ENCODE data around the gene ING1.
"Not testable (repeated sequence)": the region's sequence is repeated elsewhere in the genome, so short reads cannot be mapped to it uniquely, and the experiment has no call there.

The ING1 gene

DNA sequence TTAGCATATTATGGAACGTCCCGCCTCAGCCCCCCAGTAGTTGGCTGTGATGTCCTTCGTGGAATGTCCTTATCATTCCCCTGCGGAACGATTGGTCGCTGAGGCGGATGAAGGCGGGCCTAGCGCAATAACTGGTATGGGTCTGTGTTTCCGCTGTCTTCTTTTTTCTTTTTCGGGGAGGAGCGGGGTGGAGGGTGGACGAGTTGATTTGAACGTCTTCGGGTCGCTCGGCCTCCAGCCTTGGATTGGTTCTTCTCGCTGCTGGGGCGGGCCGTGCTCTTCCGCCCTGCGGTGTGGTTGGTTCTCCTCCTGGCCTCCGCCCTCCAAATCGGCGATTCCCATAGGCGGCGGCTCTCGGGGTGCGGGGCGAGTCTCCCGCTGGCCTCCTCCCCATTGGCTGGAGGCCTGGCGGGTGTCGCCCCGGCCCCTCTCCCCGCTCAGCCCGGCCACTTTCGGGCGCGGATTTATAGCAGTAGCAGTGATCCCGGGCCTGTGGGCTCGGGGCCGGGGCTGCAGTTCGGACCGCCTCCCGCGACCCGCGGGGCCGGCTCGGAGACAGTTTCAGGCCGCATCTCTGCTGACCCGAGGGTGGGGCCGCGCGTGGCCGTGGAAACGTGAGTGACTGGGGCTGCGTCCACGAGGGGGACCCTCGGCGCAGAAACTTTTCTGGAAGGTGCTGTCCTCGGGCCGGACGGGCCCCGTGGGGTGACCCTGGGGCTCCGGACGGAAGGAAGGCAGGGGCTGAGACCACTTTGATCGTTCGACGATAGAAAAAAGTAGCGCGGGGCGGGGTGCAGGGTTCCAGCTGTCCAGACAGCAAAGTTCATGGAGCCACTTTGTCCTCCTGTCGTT lies 2.1 kb downstream of the ING1 start:
- DNase-seq, result peak; percentile 100

DNA sequence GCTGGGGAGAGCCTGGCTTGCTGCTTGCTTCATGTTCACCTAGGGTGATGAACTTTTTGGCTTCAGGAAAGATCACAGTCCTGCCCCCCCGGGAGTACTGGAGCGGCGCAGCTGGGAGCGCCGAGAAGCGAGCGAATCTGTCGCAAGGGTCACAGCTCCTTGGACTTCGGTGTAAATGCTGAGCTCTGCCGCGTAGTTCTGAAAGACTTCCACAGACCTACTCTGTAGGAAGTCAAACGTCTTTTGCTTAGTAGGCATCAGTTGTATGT lies 2.7 kb downstream of the ING1 start:
- DNase-seq, result no peak

DNA sequence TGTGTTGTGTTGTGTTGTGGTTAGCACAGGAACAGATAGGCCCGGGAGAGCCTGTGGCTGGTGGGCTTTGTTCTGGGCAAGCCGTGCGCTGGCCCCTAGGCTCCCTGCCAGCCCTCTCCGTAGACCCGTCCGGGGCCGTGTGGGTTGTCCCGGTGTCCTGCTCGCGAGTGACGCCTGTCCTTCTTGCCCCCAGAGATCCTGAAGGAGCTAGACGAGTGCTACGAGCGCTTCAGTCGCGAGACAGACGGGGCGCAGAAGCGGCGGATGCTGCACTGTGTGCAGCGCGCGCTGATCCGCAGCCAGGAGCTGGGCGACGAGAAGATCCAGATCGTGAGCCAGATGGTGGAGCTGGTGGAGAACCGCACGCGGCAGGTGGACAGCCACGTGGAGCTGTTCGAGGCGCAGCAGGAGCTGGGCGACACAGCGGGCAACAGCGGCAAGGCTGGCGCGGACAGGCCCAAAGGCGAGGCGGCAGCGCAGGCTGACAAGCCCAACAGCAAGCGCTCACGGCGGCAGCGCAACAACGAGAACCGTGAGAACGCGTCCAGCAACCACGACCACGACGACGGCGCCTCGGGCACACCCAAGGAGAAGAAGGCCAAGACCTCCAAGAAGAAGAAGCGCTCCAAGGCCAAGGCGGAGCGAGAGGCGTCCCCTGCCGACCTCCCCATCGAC lies 5.7 kb downstream of the ING1 start:
- no peak for DNase-seq

DNA sequence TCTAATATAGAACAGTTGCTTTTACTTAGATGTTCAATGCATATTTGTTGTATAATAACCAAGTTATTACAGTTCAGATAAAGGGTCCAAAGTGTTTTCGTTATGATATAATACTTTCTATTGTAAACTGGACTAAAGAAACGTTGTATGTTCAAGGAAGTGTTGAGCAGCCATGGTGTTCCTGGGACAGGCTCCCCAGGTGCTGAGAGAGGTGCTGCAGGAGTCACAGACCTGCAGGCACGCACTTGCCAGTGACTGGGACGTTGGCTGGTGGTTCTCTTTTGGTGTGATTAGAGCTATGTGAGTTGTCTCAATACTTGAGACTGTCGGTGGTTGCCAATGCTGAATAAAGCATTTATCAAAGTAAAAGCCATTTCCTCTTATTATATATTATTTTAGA lies 9.5 kb downstream of the ING1 start:
- DNase-seq, result no peak

DNA sequence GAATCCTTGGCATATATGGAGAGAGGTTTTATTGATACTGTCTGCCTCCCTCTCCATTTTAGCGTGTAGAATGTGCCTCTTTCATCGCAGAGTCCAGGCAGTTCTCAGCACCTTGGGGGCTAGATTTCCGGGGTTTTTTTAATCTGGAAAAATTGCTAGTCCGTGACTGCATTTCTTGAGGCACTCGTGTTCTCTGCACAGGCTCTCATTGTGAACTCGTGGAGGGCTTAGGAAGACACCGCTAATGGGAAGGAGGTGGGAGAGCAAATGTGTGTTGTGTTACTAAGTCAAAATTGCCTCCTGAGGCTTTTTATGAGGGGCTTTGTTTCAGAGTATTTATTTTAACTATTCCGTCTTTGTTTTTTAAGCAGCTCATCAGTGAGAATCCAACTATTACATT lies 10.1 kb downstream of the ING1 start:
- DNase-seq, result no peak

DNA sequence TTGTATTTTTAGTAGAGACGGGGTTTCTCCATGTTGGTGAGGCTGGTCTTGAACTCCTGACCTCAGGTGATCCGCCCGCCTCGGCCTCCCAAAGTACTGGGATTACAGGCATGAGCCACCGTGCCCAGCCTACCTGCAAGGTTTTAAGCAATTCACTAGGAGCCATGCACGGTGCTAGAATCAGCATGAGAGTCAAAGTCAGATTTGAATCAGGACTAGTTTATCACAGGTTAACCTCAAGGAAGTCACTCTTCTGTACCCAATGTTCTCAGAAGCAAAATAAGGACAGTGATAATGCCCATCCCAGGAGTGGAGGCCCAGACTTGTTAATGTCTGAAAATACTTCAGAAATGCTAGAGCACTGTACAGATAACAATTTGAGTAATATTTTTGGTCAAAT lies 12.7 kb downstream of the ING1 start:
- DNase-seq, result not testable (repeated sequence)

DNA sequence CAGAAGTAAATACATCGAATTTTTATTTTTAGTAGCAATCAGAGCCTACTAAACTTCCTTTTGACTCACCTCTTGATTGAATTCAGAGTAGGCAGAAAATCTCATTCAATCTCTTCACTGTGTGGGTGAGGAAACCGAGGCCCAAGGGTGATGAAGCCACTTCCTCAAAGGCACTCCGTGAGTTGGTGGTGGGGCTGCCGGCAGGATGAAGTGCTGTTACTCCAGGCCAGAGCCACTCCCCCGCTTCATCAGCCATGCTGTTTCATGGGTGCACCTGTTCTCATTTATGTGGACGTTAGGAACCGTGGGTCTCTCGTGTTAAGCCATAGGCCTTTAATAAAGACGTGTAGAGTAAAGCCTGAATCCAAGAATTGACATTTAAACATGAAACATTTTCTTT lies 13.2 kb downstream of the ING1 start:
- no peak for DNase-seq

DNA sequence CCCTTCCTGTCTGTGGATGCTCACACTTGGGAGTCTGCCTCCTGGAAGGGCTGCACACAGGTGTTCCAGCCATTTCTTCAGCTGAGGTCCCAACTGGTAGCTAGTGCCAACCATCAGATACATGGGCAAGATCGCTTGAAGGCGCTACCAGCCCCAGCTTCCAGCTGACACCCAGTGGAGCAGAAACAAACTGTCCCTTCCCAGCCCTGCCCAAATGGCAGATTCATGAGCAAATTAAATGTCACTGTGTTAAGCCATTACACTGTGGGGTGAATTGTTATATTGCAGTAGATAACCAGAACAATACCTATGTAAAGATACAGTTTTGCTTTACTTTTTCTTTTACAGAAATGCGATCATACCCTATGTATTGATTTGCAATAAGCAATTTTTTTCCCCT lies 17.6 kb downstream of the ING1 start:
- DNase-seq, result no peak

DNA sequence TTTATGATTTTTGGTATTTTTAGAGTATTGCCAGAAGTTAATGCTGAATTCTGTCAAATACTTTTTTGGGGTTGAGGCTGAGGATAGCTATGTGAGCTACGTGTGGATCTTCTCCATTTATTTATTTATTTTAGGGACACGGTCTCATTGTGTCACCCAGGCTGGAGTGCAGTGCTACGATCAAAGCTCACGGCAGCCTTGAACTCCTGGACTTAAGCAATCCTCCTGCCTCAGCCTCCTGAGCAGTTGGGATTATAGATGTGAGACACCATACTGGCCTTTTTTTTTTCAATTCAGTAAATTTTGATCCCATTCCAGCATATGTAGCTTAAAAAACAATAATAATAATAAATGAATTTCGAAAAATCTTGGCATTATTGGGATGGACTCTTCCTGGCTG lies 21.1 kb downstream of the ING1 start:
- no peak for DNase-seq

DNA sequence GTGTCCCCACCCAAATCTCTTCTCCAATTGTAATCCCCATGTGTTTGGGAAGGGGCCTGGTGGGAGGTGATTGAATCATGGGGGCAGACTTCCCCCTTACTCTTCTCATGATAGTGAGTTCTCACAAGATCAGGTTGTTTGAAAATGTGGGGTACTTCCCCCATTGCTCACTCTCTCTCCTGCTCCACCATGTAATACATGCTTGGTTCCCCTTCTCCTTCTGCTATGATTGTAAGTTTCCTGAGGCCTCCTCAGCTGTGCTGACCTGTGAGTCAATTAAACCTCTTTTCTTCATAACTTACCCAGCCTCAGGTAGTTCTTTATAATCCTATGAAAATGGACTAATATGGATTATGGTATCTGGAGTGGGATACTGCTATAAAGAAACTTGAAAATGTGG lies 24.1 kb downstream of the ING1 start:
- DNase-seq, result no peak

DNA sequence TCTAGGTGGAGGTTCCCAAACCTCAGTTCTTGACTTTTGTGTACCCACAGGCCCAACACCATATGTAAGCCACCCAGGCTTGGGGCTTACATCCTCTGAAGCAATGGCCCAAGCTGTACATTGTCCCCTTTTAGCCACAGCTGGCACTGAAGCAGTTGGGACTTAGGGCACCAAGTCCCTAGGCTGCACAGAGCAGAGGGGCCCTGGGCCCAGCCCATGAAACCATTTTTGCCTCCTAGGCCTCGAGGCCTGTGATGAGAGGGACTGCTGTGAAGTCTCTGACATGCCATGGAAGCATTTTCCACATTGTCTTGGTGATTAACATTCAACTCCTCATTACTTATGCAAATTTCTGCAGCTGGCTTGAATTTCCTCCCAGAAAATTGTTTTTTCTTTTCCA lies 30.2 kb downstream of the ING1 start:
- no peak for DNase-seq

DNA sequence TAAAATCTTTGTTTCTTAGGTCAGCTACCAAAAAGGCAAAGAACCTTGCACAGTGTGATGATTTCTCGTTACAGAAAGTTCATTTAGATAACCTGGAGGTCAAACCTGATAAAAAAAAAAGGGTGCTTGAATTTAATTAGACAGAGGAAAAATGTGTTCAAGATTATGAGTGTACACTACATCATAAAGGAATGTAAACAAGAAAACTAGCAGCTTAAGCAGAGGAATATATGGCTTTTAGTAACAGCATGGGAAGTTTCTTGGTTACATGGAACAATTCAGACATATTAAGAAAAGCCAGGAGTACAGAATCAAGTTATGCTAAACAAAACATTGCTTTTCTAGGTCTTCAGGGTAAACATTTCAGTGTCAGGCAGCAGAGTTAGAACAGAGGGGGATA lies 32.9 kb downstream of the ING1 start:
- DNase-seq, result no peak

DNA sequence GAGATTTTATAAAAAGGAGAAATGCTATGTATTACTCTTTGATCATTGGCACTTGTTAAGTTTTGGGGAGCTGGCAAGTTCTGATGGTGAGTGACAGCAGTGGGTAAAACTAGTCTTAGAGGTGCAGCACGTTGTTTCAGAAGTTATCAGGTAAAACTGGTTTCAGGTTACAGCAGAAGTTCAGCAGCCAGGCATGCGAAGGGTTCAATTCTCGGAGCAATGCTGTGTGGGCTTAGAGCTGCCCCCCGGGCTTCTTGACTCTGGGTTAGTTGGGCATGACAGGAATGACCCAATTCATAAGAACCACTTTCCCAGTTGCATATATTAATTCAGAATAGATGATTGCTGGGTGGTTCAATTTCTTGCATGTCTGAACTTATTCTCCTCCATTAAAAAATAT lies 34.8 kb downstream of the ING1 start:
- DNase-seq, result no peak

DNA sequence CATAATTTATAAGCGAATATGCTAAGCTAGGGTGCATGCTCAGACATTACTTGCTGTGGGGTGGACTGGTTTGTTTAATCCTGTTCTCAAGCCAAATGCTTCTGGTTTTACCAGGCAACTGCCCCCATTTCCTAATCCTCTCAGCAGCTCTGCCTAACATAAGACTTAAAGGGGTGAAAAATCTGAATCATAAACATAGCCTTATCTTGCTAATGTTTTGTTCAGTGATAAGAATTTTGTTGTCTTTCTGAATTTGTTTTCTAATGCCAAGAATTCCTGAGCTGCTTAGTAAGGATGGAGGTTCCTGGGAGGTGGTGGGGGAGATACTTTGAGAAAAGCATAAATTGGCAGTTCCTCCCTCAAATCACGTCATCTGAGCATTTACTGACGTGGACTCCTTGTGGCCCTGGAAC lies 42.7 kb downstream of the ING1 start:
- DNase-seq, result no peak

DNA sequence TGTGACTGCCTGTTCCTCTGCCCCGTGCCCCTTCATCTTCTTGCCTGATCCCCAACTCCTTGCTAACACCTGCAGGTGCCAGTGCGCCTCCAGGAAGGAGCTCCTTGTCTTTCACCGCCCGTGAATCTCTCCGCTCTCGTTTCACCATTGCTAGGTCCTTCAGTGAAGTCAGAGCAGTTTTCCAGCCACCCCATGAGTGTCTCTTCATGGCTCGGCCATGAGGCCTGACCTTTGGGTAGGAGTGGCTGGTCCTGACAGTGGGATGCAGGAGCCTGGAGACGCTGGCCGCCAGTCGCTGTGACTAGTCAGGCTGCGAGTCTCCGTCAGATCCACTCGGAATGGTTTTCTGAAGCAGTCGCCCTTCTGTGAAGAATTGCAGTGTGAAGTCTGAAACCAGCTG lies 43.8 kb downstream of the ING1 start:
- DNase-seq, result no peak

DNA sequence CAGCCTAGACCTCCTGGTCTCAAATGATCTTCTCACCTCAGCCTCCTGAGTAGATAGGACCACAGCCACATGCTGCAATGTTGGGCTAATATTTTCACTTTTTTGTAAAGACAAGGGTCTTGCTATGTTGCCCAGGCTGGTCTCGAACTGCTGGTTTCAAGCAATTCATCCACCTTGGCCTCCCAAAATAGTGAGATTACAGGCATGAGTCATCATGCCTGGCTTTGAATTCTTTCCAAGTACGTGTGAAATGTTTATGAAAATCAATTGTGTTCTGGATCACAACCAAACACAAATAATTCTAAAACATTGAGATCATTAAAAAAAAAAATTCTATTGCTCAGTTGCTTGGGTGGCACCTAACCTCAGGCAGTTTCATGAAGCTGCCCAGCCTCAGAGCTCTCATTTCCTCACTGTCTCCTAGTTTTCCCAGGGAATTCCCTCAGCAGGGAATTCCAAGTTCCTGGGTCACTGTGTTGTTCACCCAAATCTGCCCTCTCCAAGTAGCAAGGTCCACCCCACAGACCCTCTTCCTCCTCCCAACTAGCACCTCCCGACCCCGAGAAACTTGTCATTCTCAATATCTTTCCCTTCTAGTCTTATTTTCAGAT lies 44.8 kb downstream of the ING1 start:
- no peak for DNase-seq

DNA sequence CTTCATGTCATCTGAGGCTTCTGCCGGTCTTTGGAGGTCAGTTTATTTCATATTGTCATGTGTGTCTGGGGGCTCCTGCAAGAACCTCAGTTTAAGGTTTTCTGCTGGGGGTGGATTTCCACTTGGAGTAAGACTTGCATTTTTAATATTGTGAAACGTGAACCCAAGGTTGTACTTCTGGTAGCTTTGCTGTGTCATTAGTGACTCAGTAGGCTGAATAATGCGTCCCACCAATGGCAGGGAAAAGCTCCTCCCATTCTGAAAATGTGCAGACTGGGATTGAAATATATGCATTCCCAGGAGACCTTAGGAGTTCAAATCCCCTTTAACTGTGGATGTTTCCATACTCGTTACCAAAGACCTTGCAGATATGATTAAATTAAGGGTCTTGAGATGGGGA lies 46.2 kb downstream of the ING1 start:
- no peak for DNase-seq

DNA sequence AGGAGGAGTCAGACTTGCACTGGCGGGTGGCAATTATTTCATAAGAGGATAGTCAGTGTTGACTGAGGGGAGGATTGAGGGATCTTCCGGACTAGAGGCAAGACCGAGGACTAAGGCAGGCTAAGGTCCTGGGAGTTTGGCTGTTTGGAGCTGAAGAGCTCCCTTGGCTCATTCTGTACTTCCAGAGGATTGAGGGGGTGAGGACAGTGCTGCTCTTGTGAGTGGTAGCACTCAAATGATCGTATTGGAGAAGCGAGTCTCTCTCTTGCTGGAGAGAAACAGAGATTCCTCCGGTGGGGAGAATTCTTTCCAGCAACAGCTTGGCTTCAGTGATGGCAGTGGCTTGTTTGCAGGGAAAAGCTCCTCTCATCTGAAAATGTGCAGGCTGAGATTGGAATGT lies 47.1 kb downstream of the ING1 start:
- DNase-seq, result no peak

DNA sequence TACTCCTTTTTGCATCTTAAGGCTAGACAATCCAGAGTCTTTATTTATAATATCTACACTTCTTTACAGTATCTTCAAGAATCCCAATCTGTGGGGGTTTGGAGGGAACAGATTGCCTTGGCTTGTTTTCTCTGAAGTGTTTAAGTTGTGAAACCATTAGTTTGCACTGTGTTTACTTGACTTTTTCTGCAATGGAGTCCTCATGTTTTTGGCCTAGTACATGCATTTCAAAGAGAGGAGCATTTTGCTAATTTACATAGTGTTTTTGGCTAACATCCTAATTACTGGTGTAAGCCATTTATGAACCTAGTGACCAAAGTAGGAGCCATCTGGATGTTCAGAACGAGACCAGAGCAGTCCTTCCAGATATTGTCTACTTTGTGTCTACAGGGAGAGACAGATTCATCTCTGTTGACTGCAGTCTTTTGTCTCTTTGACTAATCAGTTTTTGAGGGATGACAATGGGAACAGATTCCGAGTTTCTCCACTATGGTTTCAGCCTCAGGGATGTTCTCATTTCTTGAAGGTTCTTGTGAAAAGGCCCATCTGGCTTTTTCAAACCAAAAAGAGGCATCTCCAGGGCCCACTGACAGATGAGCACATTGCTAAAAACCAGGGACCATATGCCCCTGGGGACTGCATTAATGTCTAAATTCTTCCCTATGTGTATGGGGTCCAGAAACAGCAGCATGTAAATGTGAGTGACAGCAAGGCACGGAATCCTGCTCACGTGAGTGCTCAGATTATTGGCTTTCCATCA lies 53.4 kb downstream of the ING1 start:
- no peak for DNase-seq

DNA sequence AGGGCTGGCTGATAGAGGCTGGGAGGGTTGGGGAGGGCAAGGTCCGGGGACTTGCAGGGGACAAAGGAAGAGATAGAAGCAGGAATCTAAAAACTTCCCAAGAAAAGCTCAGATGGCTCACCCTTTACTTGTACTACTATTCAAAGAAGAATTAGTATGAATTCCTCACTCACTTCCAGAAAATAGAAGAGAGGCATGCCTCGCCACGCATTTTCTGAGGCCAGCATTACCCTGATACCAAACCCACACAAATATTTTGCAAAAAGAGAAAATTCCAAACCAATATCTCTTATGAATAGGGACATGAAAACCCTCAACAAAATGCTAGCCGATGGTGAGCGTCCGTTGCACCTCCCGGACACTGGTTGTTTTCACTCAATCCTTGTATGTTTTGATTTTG lies 54.0 kb downstream of the ING1 start:
- no peak for DNase-seq

DNA sequence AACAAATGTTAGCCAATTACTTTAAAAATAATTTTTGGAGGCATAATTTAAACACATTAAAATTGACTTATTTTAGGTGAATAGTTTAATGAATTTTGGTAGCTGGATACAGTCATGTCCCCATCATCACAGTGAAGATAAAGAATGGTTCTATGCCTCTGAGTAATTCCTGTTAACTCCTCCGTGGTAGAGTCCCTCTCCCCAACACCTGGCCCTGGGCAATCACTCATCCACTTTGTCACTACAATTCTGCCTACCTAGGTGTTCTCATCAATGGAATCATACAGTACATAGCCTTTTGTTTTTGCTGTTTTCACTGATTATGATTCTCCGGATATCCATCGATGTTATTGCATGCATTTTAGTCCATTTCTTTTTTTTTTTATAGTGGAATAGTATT lies 55.6 kb downstream of the ING1 start:
- DNase-seq, result no peak

DNA sequence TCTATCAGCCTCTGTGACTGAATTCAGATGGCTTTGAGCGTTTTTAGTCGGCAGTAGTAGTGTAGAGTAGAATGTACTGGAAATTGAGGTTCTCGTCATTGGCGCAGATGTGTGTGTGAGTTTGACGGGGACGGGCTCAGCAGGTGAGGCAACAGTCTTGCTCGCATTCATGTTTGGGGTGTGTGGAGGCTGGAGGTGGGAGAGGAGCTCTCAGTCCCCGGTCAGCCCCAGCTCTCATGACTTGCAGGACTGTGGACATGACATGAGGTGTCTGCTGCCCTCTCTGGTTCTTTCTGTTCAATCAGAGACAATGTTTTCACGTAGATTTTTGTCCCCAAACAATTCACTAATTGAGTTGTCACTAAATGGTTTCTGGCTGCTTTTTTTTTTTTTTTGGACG lies 57.2 kb downstream of the ING1 start:
- no peak for DNase-seq

DNA sequence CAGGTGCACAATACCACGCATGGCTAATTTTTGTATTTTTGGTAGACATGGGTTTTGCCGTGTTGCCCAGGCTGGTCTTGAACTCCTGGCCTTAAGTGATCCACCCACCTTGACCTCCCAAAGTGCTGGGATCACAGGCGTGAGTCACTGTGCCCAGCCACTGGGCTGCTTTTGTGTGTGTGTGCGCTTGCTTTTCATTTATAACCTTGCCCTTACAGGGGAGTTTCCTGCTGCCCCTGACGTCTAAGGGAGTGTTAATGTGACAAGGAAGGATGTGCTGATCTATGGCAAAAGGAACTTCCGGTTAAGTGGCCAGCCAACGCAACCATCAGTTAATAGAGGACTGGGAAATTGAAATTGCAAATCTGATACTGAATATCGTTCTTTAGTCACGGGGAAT lies 57.7 kb downstream of the ING1 start:
- DNase-seq, result no peak

Data from NCI-H187 treated with DMSO at 0.1 percent for 48 hours (cell line).